ENCODE measurements around the gene JUN.

JUN gene

GRCh38 chr1:58773406-58773840 lies 10.4 kb downstream of the JUN start:
- peak; percentile 81 to 94 for DNase-seq

DNA sequence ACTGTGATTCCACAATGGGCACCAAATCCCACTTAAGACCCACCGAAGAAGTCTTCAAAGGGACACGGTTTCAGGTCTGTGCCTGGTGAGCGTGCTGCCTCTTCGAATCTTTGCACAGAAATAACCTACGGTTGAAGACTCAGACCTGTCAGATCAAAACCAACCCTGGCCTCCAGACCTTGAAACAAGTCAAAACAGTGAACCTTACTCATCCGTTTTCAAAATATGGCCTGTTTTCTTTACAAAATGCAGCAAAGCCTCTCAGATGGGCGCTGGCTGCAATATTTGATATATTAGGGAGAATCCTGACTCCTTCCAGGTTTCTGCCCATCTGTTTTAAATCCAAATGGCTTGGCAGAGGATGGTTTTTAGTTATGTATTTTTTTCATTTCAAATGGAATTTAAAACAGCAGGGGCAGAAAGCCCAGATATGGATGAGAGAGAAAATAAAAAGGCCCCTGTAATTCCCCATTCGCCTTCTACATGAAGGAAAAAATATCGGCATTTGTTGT lies 14.0 kb downstream of the JUN start:
- DNase-seq: no peak
- H3K4me1 ChIP-seq: peaks cover 0 to 27% (median 14%) of the 10 kb centered on the region in 4 donors
- no peaks in the 10 kb centered on the region for H3K27me3 ChIP-seq
- TF ChIP-seq CTCF (IDR thresholded peaks at IDR 0.05): no peak
- H3K27ac ChIP-seq: no peak overlapping the region
- no peaks in the 10 kb centered on the region for H3K36me3 ChIP-seq
- H3K9me3 ChIP-seq: no peaks in the 10 kb centered on the region
- H3K4me3 ChIP-seq: no peak overlapping the region
- intact Hi-C loops (cut with DNase I; ENCODE audit: low total_unique reads): no loop called here

More at GRCh38 chr1:58773406-58773840, 10.4 kb downstream of the JUN start:
- TF ChIP-seq CTCF (IDR thresholded peaks at IDR 0.05): no peak
- Histone ChIP-seq H3K36me3 (no peaks in the 10 kb centered on the region), H3K27me3 (no peaks in the 10 kb centered on the region), H3K4me3 (no peak overlapping the region), H3K4me1 (peaks cover 0 to 27% (median 14%) of the 10 kb centered on the region in 4 donors), H3K27ac (peak overlapping the region; percentile 82 to 84), H3K9me3 (no peaks in the 10 kb centered on the region)
- intact Hi-C loops (cut with DNase I; ENCODE audit: low total_unique reads): no loop called here

DNA sequence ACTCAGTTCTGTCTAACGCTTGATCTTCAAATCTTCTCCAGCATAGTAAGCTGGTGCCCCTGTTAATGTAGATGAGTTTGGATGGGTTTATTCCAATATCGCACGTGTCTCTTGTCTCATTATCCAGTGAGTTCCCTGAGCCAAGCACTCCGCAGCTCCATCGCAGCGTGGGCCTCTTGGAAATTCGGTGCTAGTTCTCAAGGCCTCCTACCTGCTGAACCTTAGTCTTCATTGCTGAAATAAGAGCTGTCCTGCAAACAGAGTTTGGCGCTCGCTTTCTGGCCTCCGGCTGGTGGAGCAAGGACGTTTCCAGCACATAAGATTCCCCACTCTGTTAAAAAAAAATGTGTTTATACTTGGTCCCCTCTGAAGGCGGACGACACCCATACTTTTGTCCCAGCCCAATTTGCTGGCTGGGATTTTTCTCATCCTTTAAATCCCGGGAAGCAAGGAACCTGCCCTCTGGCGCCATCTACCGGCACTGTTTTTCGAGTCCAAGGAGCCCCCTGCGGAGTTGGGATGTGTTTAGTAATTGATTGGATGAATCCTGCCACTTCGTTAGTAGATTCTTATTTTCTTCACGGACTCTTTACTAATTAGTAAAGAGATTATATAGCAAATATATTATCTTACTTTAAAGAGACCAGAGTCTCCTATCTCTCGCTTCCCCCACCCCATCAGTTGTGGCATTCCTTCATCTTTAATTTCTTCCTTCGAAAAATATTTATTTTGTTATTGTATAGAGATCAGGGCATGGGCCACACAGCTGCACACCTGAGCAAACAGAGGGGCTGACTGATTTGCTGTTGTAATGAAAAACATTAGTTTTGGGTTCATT lies 14.7 kb downstream of the JUN start:
- peak; percentile 83 for DNase-seq
- Histone ChIP-seq H3K36me3 (no peaks in the 10 kb centered on the region), H3K4me3 (no peak overlapping the region), H3K27me3 (no peaks in the 10 kb centered on the region), H3K4me1 (peaks cover 0 to 26% (median 12%) of the 10 kb centered on the region in 4 donors), H3K9me3 (no peaks in the 10 kb centered on the region), H3K27ac (no peak overlapping the region)
- intact Hi-C loops (cut with DNase I; ENCODE audit: low total_unique reads): no loop called here
- TF ChIP-seq CTCF (IDR thresholded peaks at IDR 0.05): peak; percentile 79 to 86

GRCh38 chr1:58768191-58768731 lies 15.6 kb downstream of the JUN start:
- no peak for TF ChIP-seq CTCF (IDR thresholded peaks at IDR 0.05)
- Histone ChIP-seq H3K27ac (no peak overlapping the region), H3K27me3 (no peaks in the 10 kb centered on the region), H3K4me3 (no peak overlapping the region), H3K9me3 (no peaks in the 10 kb centered on the region), H3K36me3 (no peaks in the 10 kb centered on the region), H3K4me1 (peaks cover 0 to 24% (median 3%) of the 10 kb centered on the region in 4 donors)
- DNase-seq: no peak
- intact Hi-C loops (cut with DNase I; ENCODE audit: low total_unique reads): no loop called here

- Histone ChIP-seq H3K36me3 (no peaks in the 10 kb centered on the region), H3K27ac (no peak overlapping the region), H3K4me3 (no peak overlapping the region), H3K27me3 (no peaks in the 10 kb centered on the region), H3K9me3 (no peaks in the 10 kb centered on the region), H3K4me1 (peaks cover 0 to 23% (median 0%) of the 10 kb centered on the region in 4 donors)
- intact Hi-C loops (cut with DNase I; ENCODE audit: low total_unique reads): no loop called here
- no peak for TF ChIP-seq CTCF (IDR thresholded peaks at IDR 0.05)
- no peak for DNase-seq
These were observed 16.7 kb downstream of the JUN start for GRCh38 chr1:58767143-58767542.

Data from tibial artery (tissue), 4 donors.